Activated naive CD8-positive, alpha-beta T cell treated with anti-CD3 and anti-CD28 coated beads for 36 hours (primary cell): ENCODE results near the gene PIK3R6. TPM values are rescaled to one million over a fixed set of nuclear protein-coding genes. Genes with fewer than 3 reads are reported as not detected.

Source experiments
- DNase-seq: peaks from one replicate; pipeline ENCODE4 v3.0.0; 2021
- H3K27ac Mint-ChIP-seq: one replicate; pipeline ENCODE4 v1.8.0; 2022; ENCODE audit warnings: mild to moderate bottlenecking, moderate library complexity, mixed read lengths
- H3K27me3 Mint-ChIP-seq: one replicate; pipeline ENCODE4 v1.8.0; 2022; ENCODE audit warnings: mild to moderate bottlenecking, mixed read lengths
- H3K36me3 Mint-ChIP-seq: one replicate; pipeline ENCODE4 v1.8.0; 2021; ENCODE audit warnings: mild to moderate bottlenecking, mixed read lengths
- H3K4me1 Mint-ChIP-seq: one replicate; pipeline ENCODE4 v1.8.0; 2021; ENCODE audit warnings: mixed read lengths
- H3K4me3 Mint-ChIP-seq: one replicate; pipeline ENCODE4 v1.8.0; 2022; ENCODE audit warnings: mild to moderate bottlenecking, moderate library complexity, mixed read lengths
- H3K9me3 Mint-ChIP-seq: one replicate; pipeline ENCODE4 v1.8.0; 2022; ENCODE audit warnings: mixed read lengths
- total RNA-seq, 2 experiments: library from RNA; stranded (reverse); gene quantifications; one replicate each; pipeline ENCODE4 v1.2.3, GENCODE V29; 2021

Gene PIK3R6
- total RNA-seq, 2 experiments from 2014 or later = 0.88 to 1.0 TPM

- H3K4me3 Mint-ChIP-seq = no peak overlapping the region
- H3K27me3 Mint-ChIP-seq = no peaks in the 10 kb centered on the region
- DNase-seq = no peak
- H3K9me3 Mint-ChIP-seq = no peaks in the 10 kb centered on the region
- peaks cover 26% of the 10 kb centered on the region for H3K4me1 Mint-ChIP-seq
- H3K27ac Mint-ChIP-seq = no peak overlapping the region
- H3K36me3 Mint-ChIP-seq = no peaks in the 10 kb centered on the region
Observed at GRCh38 chr17:8855477-8856204, 11.8 kb downstream of the PIK3R6 start.

GRCh38 chr17:8851600-8851999, 15.9 kb downstream of the PIK3R6 start:
- Mint-ChIP-seq H3K9me3 (no peaks in the 10 kb centered on the region), H3K27ac (no peak overlapping the region), H3K36me3 (peaks cover 2% of the 10 kb centered on the region), H3K27me3 (no peaks in the 10 kb centered on the region), H3K4me1 (peaks cover 6% of the 10 kb centered on the region), H3K4me3 (no peak overlapping the region)
- DNase-seq = no peak

GRCh38 chr17:8849311-8850041, 18.0 kb downstream of the PIK3R6 start:
- H3K36me3 Mint-ChIP-seq = peaks cover 3% of the 10 kb centered on the region
- H3K4me1 Mint-ChIP-seq = peaks cover 6% of the 10 kb centered on the region
- H3K4me3 Mint-ChIP-seq = no peak overlapping the region
- no peak overlapping the region for H3K27ac Mint-ChIP-seq
- H3K27me3 Mint-ChIP-seq = no peaks in the 10 kb centered on the region
- H3K9me3 Mint-ChIP-seq = peaks cover 6% of the 10 kb centered on the region
- no peak for DNase-seq

GRCh38 chr17:8847891-8848290, 19.6 kb downstream of the PIK3R6 start:
- H3K36me3 Mint-ChIP-seq = peaks cover 3% of the 10 kb centered on the region
- no peak for DNase-seq
- H3K27ac Mint-ChIP-seq = no peak overlapping the region
- no peaks in the 10 kb centered on the region for H3K27me3 Mint-ChIP-seq
- H3K9me3 Mint-ChIP-seq = peaks cover 6% of the 10 kb centered on the region
- H3K4me3 Mint-ChIP-seq = no peak overlapping the region
- H3K4me1 Mint-ChIP-seq = peaks cover 6% of the 10 kb centered on the region

- DNase-seq = no peak
- peaks cover 6% of the 10 kb centered on the region for H3K9me3 Mint-ChIP-seq
- H3K27me3 Mint-ChIP-seq = no peaks in the 10 kb centered on the region
- H3K36me3 Mint-ChIP-seq = peaks cover 3% of the 10 kb centered on the region
- no peak overlapping the region for H3K4me3 Mint-ChIP-seq
- H3K4me1 Mint-ChIP-seq = peaks cover 6% of the 10 kb centered on the region
- no peak overlapping the region for H3K27ac Mint-ChIP-seq
Observed at GRCh38 chr17:8846768-8847211, 20.7 kb downstream of the PIK3R6 start.

- Mint-ChIP-seq H3K27me3 (no peaks in the 10 kb centered on the region), H3K9me3 (peaks cover 6% of the 10 kb centered on the region), H3K27ac (no peak overlapping the region), H3K4me1 (peaks cover 6% of the 10 kb centered on the region), H3K4me3 (no peak overlapping the region), H3K36me3 (peaks cover 3% of the 10 kb centered on the region)
- no peak for DNase-seq
Observed at GRCh38 chr17:8844229-8845218, 22.9 kb downstream of the PIK3R6 start.

- DNase-seq = no peak
- H3K4me3 Mint-ChIP-seq = no peak overlapping the region
- peaks cover 1% of the 10 kb centered on the region for H3K36me3 Mint-ChIP-seq
- peaks cover 6% of the 10 kb centered on the region for H3K4me1 Mint-ChIP-seq
- H3K27ac Mint-ChIP-seq = no peak overlapping the region
- no peaks in the 10 kb centered on the region for H3K27me3 Mint-ChIP-seq
- peaks cover 6% of the 10 kb centered on the region for H3K9me3 Mint-ChIP-seq
Observed at GRCh38 chr17:8843344-8843743, 24.1 kb downstream of the PIK3R6 start.

- no peak for DNase-seq
- no peak overlapping the region for H3K4me3 Mint-ChIP-seq
- H3K4me1 Mint-ChIP-seq = peaks cover 2% of the 10 kb centered on the region
- H3K27me3 Mint-ChIP-seq = no peaks in the 10 kb centered on the region
- H3K27ac Mint-ChIP-seq = no peak overlapping the region
- peaks cover 1% of the 10 kb centered on the region for H3K36me3 Mint-ChIP-seq
- H3K9me3 Mint-ChIP-seq = peaks cover 6% of the 10 kb centered on the region
Observed at GRCh38 chr17:8841844-8842243, 25.6 kb downstream of the PIK3R6 start.

- Mint-ChIP-seq H3K27ac (no peak overlapping the region), H3K4me1 (no peaks in the 10 kb centered on the region), H3K9me3 (no peaks in the 10 kb centered on the region), H3K27me3 (no peaks in the 10 kb centered on the region), H3K36me3 (no peaks in the 10 kb centered on the region), H3K4me3 (no peak overlapping the region)
- DNase-seq = no peak
Observed at GRCh38 chr17:8839410-8839935, 28.0 kb downstream of the PIK3R6 start.

- no peaks in the 10 kb centered on the region for H3K27me3 Mint-ChIP-seq
- H3K36me3 Mint-ChIP-seq = no peaks in the 10 kb centered on the region
- no peaks in the 10 kb centered on the region for H3K4me1 Mint-ChIP-seq
- no peak for DNase-seq
- H3K27ac Mint-ChIP-seq = no peak overlapping the region
- no peaks in the 10 kb centered on the region for H3K9me3 Mint-ChIP-seq
- no peak overlapping the region for H3K4me3 Mint-ChIP-seq
Observed at GRCh38 chr17:8838551-8839095, 28.9 kb downstream of the PIK3R6 start.

- H3K36me3 Mint-ChIP-seq = no peaks in the 10 kb centered on the region
- no peaks in the 10 kb centered on the region for H3K4me1 Mint-ChIP-seq
- H3K9me3 Mint-ChIP-seq = no peaks in the 10 kb centered on the region
- no peak overlapping the region for H3K4me3 Mint-ChIP-seq
- H3K27me3 Mint-ChIP-seq = no peaks in the 10 kb centered on the region
- DNase-seq = no peak
- no peak overlapping the region for H3K27ac Mint-ChIP-seq
Observed at GRCh38 chr17:8837563-8838075, 29.9 kb downstream of the PIK3R6 start.

- no peak for DNase-seq
- Mint-ChIP-seq H3K4me1 (no peaks in the 10 kb centered on the region), H3K36me3 (no peaks in the 10 kb centered on the region), H3K4me3 (no peak overlapping the region), H3K27ac (no peak overlapping the region), H3K27me3 (no peaks in the 10 kb centered on the region), H3K9me3 (no peaks in the 10 kb centered on the region)
Observed at GRCh38 chr17:8836821-8837562, 30.5 kb downstream of the PIK3R6 start.

GRCh38 chr17:8835631-8836364, 31.7 kb downstream of the PIK3R6 start:
- H3K4me1 Mint-ChIP-seq = no peaks in the 10 kb centered on the region
- DNase-seq = no peak

More at GRCh38 chr17:8835631-8836364, 31.7 kb downstream of the PIK3R6 start:
- H3K9me3 Mint-ChIP-seq = no peaks in the 10 kb centered on the region
- H3K36me3 Mint-ChIP-seq = no peaks in the 10 kb centered on the region
- H3K27ac Mint-ChIP-seq = no peak overlapping the region
- H3K4me3 Mint-ChIP-seq = no peak overlapping the region
- H3K27me3 Mint-ChIP-seq = no peaks in the 10 kb centered on the region
